Esophagus muscularis mucosa (tissue), 4 donors: ENCODE measurements around the gene ANKRD33. TPM values are rescaled to one million over a fixed set of nuclear protein-coding genes. Genes with fewer than 3 reads are reported as not detected.

Source experiments
- DNase-seq: peaks from one replicate; pipeline ENCODE4 v3.0.0-alpha.2; 2017; ENCODE audit errors: extremely low spot score
- H3K27ac ChIP-seq, 4 donors: fragments of 200-600 bp; sonication (generic); replicated peaks in 1 of 4; 1 replicate in 3 of 4; 2 replicates in 1 of 4; pipeline ENCODE4 v1.5.1; 2016 to 2019; ENCODE audit warnings: mild to moderate bottlenecking in 1 of 4
- H3K27me3 ChIP-seq, 4 donors: fragments of 200-600 bp; sonication (generic); one replicate each; pipeline versions ENCODE4 v1.5.1 to v1.6.0; 2016 to 2019
- H3K36me3 ChIP-seq, 4 donors: fragments of 200-600 bp; sonication (generic); one replicate each; pipeline ENCODE4 v1.5.1; 2016 to 2019
- H3K4me1 ChIP-seq, 4 donors: fragments of 200-600 bp; sonication (generic); one replicate each; pipeline ENCODE4 v1.5.1; 2016 to 2019
- H3K4me3 ChIP-seq, 4 donors: fragments of 200-600 bp; sonication (generic); 1 replicate in 2 of 4; 2 replicates in 2 of 4; pipeline ENCODE4 v1.5.1; 2016 to 2019; ENCODE audit warnings: mild to moderate bottlenecking in 4 of 4, moderate library complexity in 1 of 4
- H3K9me3 ChIP-seq, 4 donors: fragments of 200-600 bp; sonication (generic); 1 replicate in 3 of 4; 2 replicates in 1 of 4; pipeline ENCODE4 v1.5.1; 2016 to 2019
- CTCF ChIP-seq, 3 experiments: fragments of 200-600 bp in 2 of 3; fragments of 450-650 bp in 1 of 3; sonication (generic) in 2 of 3; IDR thresholded peaks; one replicate each; pipeline ENCODE4 v1.5.1; 2017 to 2019; ENCODE audit warnings: antibody characterized with exemption in 3 of 3, mild to moderate bottlenecking in 2 of 3, moderate library complexity in 1 of 3
- EP300 ChIP-seq: sonication (generic); formaldehyde crosslinking; IDR thresholded peaks from one replicate; pipeline ENCODE4 v1.6.1; 2017; ENCODE audit warnings: antibody characterized with exemption
- POLR2A ChIP-seq: fragments of 450-650 bp; IDR thresholded peaks from one replicate; pipeline ENCODE4 v1.6.1; 2017; ENCODE audit warnings: antibody characterized with exemption, moderate library complexity, mild to moderate bottlenecking, low read depth
- POLR2AphosphoS5 ChIP-seq, 2 donors: sonication (generic); formaldehyde crosslinking; IDR thresholded peaks; one replicate each; pipeline ENCODE4 v1.6.1; 2017; ENCODE audit warnings: antibody characterized with exemption in 2 of 2
- WGBS: methylation state at CpG from one replicate; pipeline ENCODE4 v1.1.5; 2018; 5-methylcytosine and 5-hydroxymethylcytosine counted together
- intact Hi-C: fragments of 100-400 bp; cut with DNase I; formaldehyde crosslinking; loops from one replicate; pipeline ENCODE4 v1.15.1; 2023
- total RNA-seq, 4 donors: library from RNA; depleted of rRNA; stranded (reverse); fragments of >200 nt; gene quantifications; one replicate each; pipeline versions ENCODE4 v1.1.0 to v1.2.1, GENCODE V29; 2016

ANKRD33 gene
- total RNA-seq, 4 donors from 2014 or later = not detected

GRCh38 chr12:51889216-51890132 lies 1.6 kb downstream of the ANKRD33 start:
- Histone ChIP-seq H3K36me3 (no peaks in the 10 kb centered on the region), H3K27me3 (peaks cover 0 to 32% (median 7%) of the 10 kb centered on the region in 4 donors), H3K4me3 (no peak overlapping the region), H3K4me1 (peaks cover 13 to 21% (median 17%) of the 10 kb centered on the region in 4 donors), H3K27ac (no peak overlapping the region), H3K9me3 (no peaks in the 10 kb centered on the region)
- intact Hi-C loops = no loop called here
- no peak for DNase-seq
- TF ChIP-seq EP300 (no peak), POLR2AphosphoS5 (IDR thresholded peaks at IDR 0.05) (no peak), CTCF (IDR thresholded peaks at IDR 0.05) (no peak), POLR2A (no peak)
- WGBS = 73% methylated on average over 7 of the region's 21 CpGs

- Histone ChIP-seq H3K4me3 (no peak overlapping the region), H3K27ac (no peak overlapping the region), H3K36me3 (no peaks in the 10 kb centered on the region), H3K9me3 (no peaks in the 10 kb centered on the region), H3K27me3 (peaks cover 0 to 32% (median 7%) of the 10 kb centered on the region in 4 donors), H3K4me1 (peaks cover 15 to 26% (median 21%) of the 10 kb centered on the region in 4 donors)
- no peak for TF ChIP-seq POLR2AphosphoS5 (IDR thresholded peaks at IDR 0.05)
- no peak for DNase-seq
- 79% methylated on average over 2 of the region's 2 CpGs for WGBS
- intact Hi-C loops = no loop called here
These were observed 2.2 kb downstream of the ANKRD33 start for GRCh38 chr12:51890133-51890464.

DNA sequence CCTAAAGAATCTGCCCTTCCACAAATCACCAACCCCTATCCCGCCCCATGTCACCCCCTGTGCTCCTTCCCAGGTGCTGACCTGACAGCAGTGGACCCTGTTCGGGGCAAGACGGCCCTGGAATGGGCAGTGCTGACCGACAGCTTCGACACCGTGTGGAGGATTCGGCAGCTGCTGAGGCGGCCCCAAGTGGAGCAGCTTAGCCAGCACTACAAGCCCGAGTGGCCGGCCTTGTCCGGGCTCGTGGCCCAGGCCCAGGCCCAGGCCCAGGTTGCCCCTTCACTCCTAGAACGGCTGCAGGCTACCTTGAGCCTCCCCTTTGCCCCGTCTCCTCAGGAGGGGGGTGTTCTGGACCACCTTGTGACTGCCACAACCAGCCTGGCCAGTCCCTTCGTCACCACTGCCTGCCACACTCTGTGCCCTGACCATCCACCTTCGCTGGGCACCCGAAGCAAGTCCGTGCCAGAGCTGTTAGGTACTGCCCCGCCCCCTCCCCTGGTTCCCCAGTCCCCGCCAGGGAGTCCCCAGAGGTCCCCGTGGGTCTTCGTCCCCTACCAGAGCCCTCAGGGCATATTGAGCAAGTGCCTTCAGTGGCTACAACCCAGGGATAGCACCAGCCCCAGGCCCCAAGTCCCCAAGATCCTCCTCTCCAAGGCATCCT lies 2.7 kb downstream of the ANKRD33 start:
- intact Hi-C loops = no loop called here
- peaks cover 0 to 34% (median 7%) of the 10 kb centered on the region in 4 donors for H3K27me3 ChIP-seq
- no peaks in the 10 kb centered on the region for H3K9me3 ChIP-seq
- H3K4me3 ChIP-seq = no peak overlapping the region
- WGBS = 90% methylated on average over 20 of the region's 22 CpGs
- peaks cover 16 to 28% (median 26%) of the 10 kb centered on the region in 4 donors for H3K4me1 ChIP-seq
- no peak overlapping the region for H3K27ac ChIP-seq
- no peaks in the 10 kb centered on the region for H3K36me3 ChIP-seq
- DNase-seq = no peak
- TF ChIP-seq CTCF (IDR thresholded peaks at IDR 0.05) = no peak
- no peak for TF ChIP-seq EP300
- TF ChIP-seq POLR2A = no peak
- no peak for TF ChIP-seq POLR2AphosphoS5 (IDR thresholded peaks at IDR 0.05)

DNA sequence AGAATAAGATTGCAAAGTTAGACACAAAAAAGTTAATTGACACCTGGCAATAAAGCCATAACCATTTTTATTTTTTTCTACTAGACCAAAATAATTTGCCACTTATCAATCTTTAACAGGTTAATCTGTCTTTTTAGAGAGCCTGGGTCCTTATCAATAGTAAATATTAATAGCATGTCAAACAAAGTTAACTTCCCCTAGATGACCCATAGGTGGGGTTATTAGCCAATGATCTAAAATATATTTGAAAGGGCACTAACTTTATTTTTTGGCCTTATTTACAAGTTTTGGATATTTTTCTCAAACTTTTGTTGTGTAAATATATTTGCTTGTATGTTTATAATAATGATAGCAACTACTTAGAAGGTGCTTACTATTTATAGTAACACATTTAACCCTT lies 3.9 kb downstream of the ANKRD33 start:
- DNase-seq = no peak
- TF ChIP-seq CTCF (IDR thresholded peaks at IDR 0.05) (peak; percentile 18 to 39 (median 23)), POLR2A (no peak)
- Histone ChIP-seq H3K9me3 (no peaks in the 10 kb centered on the region), H3K4me3 (no peak overlapping the region), H3K36me3 (no peaks in the 10 kb centered on the region), H3K27me3 (peaks cover 0 to 41% (median 7%) of the 10 kb centered on the region in 4 donors), H3K4me1 (peaks cover 17 to 30% (median 29%) of the 10 kb centered on the region in 4 donors), H3K27ac (no peak overlapping the region)
- intact Hi-C loops = no loop called here

- 76% methylated on average over 6 of the region's 6 CpGs for WGBS
- Histone ChIP-seq H3K27ac (no peak overlapping the region), H3K9me3 (no peaks in the 10 kb centered on the region), H3K36me3 (no peaks in the 10 kb centered on the region), H3K4me1 (peaks cover 25 to 42% (median 31%) of the 10 kb centered on the region in 4 donors), H3K27me3 (peaks cover 0 to 29% (median 0%) of the 10 kb centered on the region in 4 donors), H3K4me3 (no peak overlapping the region)
- TF ChIP-seq POLR2A (no peak), EP300 (no peak), POLR2AphosphoS5 (IDR thresholded peaks at IDR 0.05) (no peak), CTCF (IDR thresholded peaks at IDR 0.05) (no peak)
- intact Hi-C loops = no loop called here
- no peak for DNase-seq
These were observed 5.9 kb downstream of the ANKRD33 start for GRCh38 chr12:51893786-51894185.
